ENCODE results near the gene MARF1.
"Not testable (repeated sequence)": the region's sequence is repeated elsewhere in the genome, so short reads cannot be mapped to it uniquely, and the experiment has no call there.

MARF1 gene

GRCh38 chr16:15682105-15682570 lies 39.2 kb upstream of the MARF1 start:
- TF ChIP-seq CTCF (IDR thresholded peaks at IDR 0.05; ENCODE audit: low read depth, low read length), result 0 out of 2 replicates have a peak, but pooled peaks have one; percentile 24
- Histone ChIP-seq H3K9me3 (ENCODE audit: severe bottlenecking) (no peaks in the 10 kb centered on the region), H3K36me3 (peaks cover 61% of the 10 kb centered on the region), H3K27ac (no peak overlapping the region), H3K27me3 (ENCODE audit: insufficient read depth, low read depth, severe bottlenecking) (no peaks in the 10 kb centered on the region), H3K4me3 (ENCODE audit: low read depth, low read length) (no peak overlapping the region)
- DNase-seq, result peak; percentile 14

GRCh38 chr16:15677447-15677846 lies 34.5 kb upstream of the MARF1 start:
- Histone ChIP-seq H3K36me3 (peaks cover 41% of the 10 kb centered on the region), H3K27me3 (ENCODE audit: insufficient read depth, low read depth, severe bottlenecking) (no peaks in the 10 kb centered on the region), H3K4me3 (ENCODE audit: low read depth, low read length) (no peak overlapping the region), H3K9me3 (ENCODE audit: severe bottlenecking) (no peaks in the 10 kb centered on the region), H3K27ac (no peak overlapping the region)
- no peak for TF ChIP-seq CTCF (IDR thresholded peaks at IDR 0.05; ENCODE audit: low read depth, low read length)
- DNase-seq, result no peak

GRCh38 chr16:15676506-15676905 lies 33.6 kb upstream of the MARF1 start:
- no peak for DNase-seq
- no peaks in the 10 kb centered on the region for H3K9me3 ChIP-seq (ENCODE audit: severe bottlenecking)
- H3K36me3 ChIP-seq, result peaks cover 47% of the 10 kb centered on the region
- no peak overlapping the region for H3K4me3 ChIP-seq (ENCODE audit: low read depth, low read length)
- H3K27ac ChIP-seq, result no peak overlapping the region
- TF ChIP-seq CTCF (IDR thresholded peaks at IDR 0.05; ENCODE audit: low read depth, low read length), result no peak
- no peaks in the 10 kb centered on the region for H3K27me3 ChIP-seq (ENCODE audit: insufficient read depth, low read depth, severe bottlenecking)

GRCh38 chr16:15674571-15674970 lies 31.6 kb upstream of the MARF1 start:
- no peaks in the 10 kb centered on the region for H3K27me3 ChIP-seq (ENCODE audit: insufficient read depth, low read depth, severe bottlenecking)
- DNase-seq, result no peak
- no peak overlapping the region for H3K27ac ChIP-seq
- no peak overlapping the region for H3K4me3 ChIP-seq (ENCODE audit: low read depth, low read length)
- H3K9me3 ChIP-seq (ENCODE audit: severe bottlenecking), result no peaks in the 10 kb centered on the region
- no peak for TF ChIP-seq CTCF (IDR thresholded peaks at IDR 0.05; ENCODE audit: low read depth, low read length)
- peaks cover 52% of the 10 kb centered on the region for H3K36me3 ChIP-seq

- H3K27ac ChIP-seq, result no peak overlapping the region
- TF ChIP-seq CTCF (IDR thresholded peaks at IDR 0.05; ENCODE audit: low read depth, low read length), result no peak
- no peaks in the 10 kb centered on the region for H3K9me3 ChIP-seq (ENCODE audit: severe bottlenecking)
- no peak for DNase-seq
- H3K27me3 ChIP-seq (ENCODE audit: insufficient read depth, low read depth, severe bottlenecking), result no peaks in the 10 kb centered on the region
- H3K4me3 ChIP-seq (ENCODE audit: low read depth, low read length), result no peak overlapping the region
- peaks cover 46% of the 10 kb centered on the region for H3K36me3 ChIP-seq
These were observed 29.7 kb upstream of the MARF1 start for GRCh38 chr16:15672514-15673167.

GRCh38 chr16:15672127-15672513 lies 29.2 kb upstream of the MARF1 start:
- DNase-seq; H3K27me3 ChIP-seq (ENCODE audit: insufficient read depth, low read depth, severe bottlenecking); H3K9me3 ChIP-seq (ENCODE audit: severe bottlenecking); H3K4me3 ChIP-seq (ENCODE audit: low read depth, low read length); H3K27ac ChIP-seq: not testable (repeated sequence)
- peaks cover 48% of the 10 kb centered on the region for H3K36me3 ChIP-seq

Measured in WERI-Rb-1 (cell line).